IMR-90 (cell line): ENCODE results near the gene SRC. TPM values are rescaled to one million over a fixed set of nuclear protein-coding genes. Genes with fewer than 3 reads are reported as not detected.

Source experiments
- ATAC-seq: fragments of 200-7000 bp; cut with Tn5 transposase; 2 replicates; pipeline ENCODE4 v1.9.1; 2020; ENCODE audit warnings: low read depth, mild to moderate bottlenecking, moderate library complexity
- BruUV-seq: library from RNA; stranded (reverse); fragments of 400-500 nt; replicated peaks from 2 replicates; lab custom pipeline; 2021; lab: Mats Ljungman, UMichigan
- CTCF ChIA-PET: fragments of 300-600 bp; formaldehyde crosslinking; extraction: SDS; loops from one replicate; lab custom pipeline; 2021; ENCODE audit warnings: antibody characterized with exemption; lab: Yijun Ruan, JAX
- POLR2A ChIA-PET: fragments of 300-600 bp; sonication (Branson Sonifier 250); formaldehyde crosslinking; loops from one replicate; lab custom pipeline; 2022; ENCODE audit warnings: antibody characterized with exemption; ENCODE audit not compliant: unreplicated experiment; lab: Charles Lee
- DNase-seq: peaks from one replicate; pipeline ENCODE4 v3.0.0; 2013
- H2AFZ ChIP-seq: replicated peaks from 2 replicates; pipeline ENCODE3; 2013; ENCODE audit warnings: low read length, mild to moderate bottlenecking; ENCODE audit not compliant: poor library complexity
- H2AK5ac ChIP-seq: 2 replicates; pipeline ENCODE4 v1.6.1; 2013; ENCODE audit warnings: low read depth, low read length, inconsistent platforms
- H2AK9ac ChIP-seq: replicated peaks from 2 replicates; pipeline ENCODE3; 2013; ENCODE audit warnings: mild to moderate bottlenecking, low read depth, low read length, moderate library complexity; ENCODE audit not compliant: poor library complexity
- H2BK120ac ChIP-seq: 2 replicates; pipeline ENCODE4 v1.6.1; 2013; ENCODE audit warnings: low read depth, low read length, inconsistent platforms
- H2BK15ac ChIP-seq: 3 replicates; pipeline ENCODE4 v1.6.1; 2013; ENCODE audit warnings: low read depth, low read length, inconsistent platforms
- H2BK20ac ChIP-seq: 2 replicates; pipeline ENCODE4 v1.6.1; 2013; ENCODE audit warnings: low read depth, mild to moderate bottlenecking, inconsistent platforms, low read length, moderate library complexity
- H2BK5ac ChIP-seq: 2 replicates; pipeline ENCODE4 v1.6.1; 2013; ENCODE audit warnings: mild to moderate bottlenecking, low read depth, low read length, inconsistent platforms; ENCODE audit not compliant: poor library complexity, severe bottlenecking
- H3K14ac ChIP-seq: replicated peaks from 2 replicates; pipeline ENCODE4 v1.6.1; 2013; ENCODE audit warnings: low read depth, low read length, inconsistent platforms
- H3K18ac ChIP-seq: 2 replicates; pipeline ENCODE4 v1.6.1; 2013; ENCODE audit warnings: low read depth, low read length, control low read depth
- H3K23ac ChIP-seq: 2 replicates; pipeline ENCODE4 v1.6.1; 2013; ENCODE audit warnings: low read depth, low read length, inconsistent platforms
- H3K27ac ChIP-seq: 2 replicates; pipeline ENCODE4 v1.5.1; 2013; ENCODE audit warnings: mild to moderate bottlenecking, control low read depth, low read length; ENCODE audit not compliant: insufficient read depth
- H3K27me3 ChIP-seq: 2 replicates; pipeline ENCODE4 v1.6.1; 2013; ENCODE audit warnings: low read length; ENCODE audit not compliant: control insufficient read depth, insufficient read depth
- H3K36me3 ChIP-seq: 2 replicates; pipeline ENCODE4 v1.6.1; 2013; ENCODE audit warnings: low read length, mixed read lengths; ENCODE audit not compliant: control insufficient read depth, insufficient read depth
- H3K4ac ChIP-seq: 2 replicates; pipeline ENCODE4 v1.6.1; 2013; ENCODE audit warnings: low read depth, low read length, inconsistent platforms
- H3K4me1 ChIP-seq: 2 replicates; pipeline ENCODE4 v1.6.1; 2013; ENCODE audit warnings: low read length, mixed read lengths; ENCODE audit not compliant: control insufficient read depth, insufficient read depth
- H3K4me2 ChIP-seq: 2 replicates; pipeline ENCODE4 v1.6.1; 2013; ENCODE audit warnings: low read depth, mild to moderate bottlenecking, control low read depth, low read length, moderate library complexity
- H3K4me3 ChIP-seq: 2 replicates; pipeline ENCODE4 v1.5.1; 2013; ENCODE audit warnings: low read depth, mild to moderate bottlenecking, control low read depth, low read length, moderate library complexity; ENCODE audit not compliant: insufficient read depth
- H3K56ac ChIP-seq: 2 replicates; pipeline ENCODE4 v1.6.1; 2013; ENCODE audit warnings: low read length, inconsistent platforms; ENCODE audit not compliant: insufficient read depth; ENCODE audit errors: extremely low read depth
- H3K79me1 ChIP-seq, 2 experiments: 2 replicates each; pipeline ENCODE4 v1.6.1; 2013; ENCODE audit warnings: low read length in 2 of 2, inconsistent platforms in 1 of 2, low read depth in 1 of 2
- H3K9ac ChIP-seq: 2 replicates; pipeline ENCODE4 v1.6.1; 2013; ENCODE audit warnings: low read depth, low read length, control low read depth
- H3K9me1 ChIP-seq: 2 replicates; pipeline ENCODE4 v1.6.1; 2013; ENCODE audit warnings: low read length, inconsistent platforms; ENCODE audit not compliant: insufficient read depth
- H3K9me3 ChIP-seq: 2 replicates; pipeline ENCODE4 v1.6.1; 2013; ENCODE audit warnings: low read length; ENCODE audit not compliant: control insufficient read depth, insufficient read depth
- H4K20me1 ChIP-seq: 2 replicates; pipeline ENCODE4 v1.6.1; 2013; ENCODE audit warnings: low read length, inconsistent platforms; ENCODE audit not compliant: insufficient read depth
- H4K5ac ChIP-seq: 2 replicates; pipeline ENCODE4 v1.6.1; 2013; ENCODE audit warnings: mild to moderate bottlenecking, low read depth, low read length, control low read depth
- H4K8ac ChIP-seq, 2 experiments: 2 replicates each; pipeline ENCODE4 v1.6.1; 2013; ENCODE audit warnings: low read depth in 2 of 2, low read length in 2 of 2, control low read depth in 1 of 2, inconsistent platforms in 1 of 2
- H4K91ac ChIP-seq: 2 replicates; pipeline ENCODE4 v1.6.1; 2013; ENCODE audit warnings: low read depth, low read length, inconsistent platforms; ENCODE audit not compliant: insufficient read depth
- SMC3 ChIP-seq: fragments of 150-350 bp; IDR thresholded peaks from 2 replicates; pipeline ENCODE4 v1.6.1; 2016; ENCODE audit warnings: low read depth, mild to moderate bottlenecking, antibody characterized with exemption, low read length, moderate library complexity
- WGBS, 2 experiments: methylation state at CpG; one replicate each; pipeline versions ENCODE4 v1.1.5 to v1.1.7; 2013; ENCODE audit warnings: missing lambda C conversion rate in 2 of 2; ENCODE audit not compliant: insufficient read length in 1 of 2; ENCODE audit errors: extremely low coverage in 2 of 2; 5-methylcytosine and 5-hydroxymethylcytosine counted together
- dilution Hi-C: fragments of 300-500 bp; cut with HindIII; formaldehyde crosslinking; loops from one replicate; pipeline ENCODE4 v1.14.3; 2018; ENCODE audit warnings: low sequenced_read_pairs; ENCODE audit not compliant: unreplicated experiment
- in situ Hi-C: fragments of 300-500 bp; cut with MboI; formaldehyde crosslinking; loops from 3 replicates; pipeline ENCODE4 v1.14.3; 2019; ENCODE audit warnings: low sequenced_read_pairs, inconsistent platforms, mixed read lengths
- intact Hi-C: fragments of 100-400 bp; cut with micrococcal nuclease; formaldehyde crosslinking; loops from 2 replicates; pipeline ENCODE4 v1.10.0; 2022
- polyA plus RNA-seq, 3 experiments: library from polyadenylated mRNA; depleted of rRNA; stranded (reverse); fragments of >200 nt; gene quantifications; 2 replicates each; pipeline ENCODE4 v1.2.3, GENCODE V29; 2012; ENCODE audit warnings: low replicate concordance in 1 of 3
- total RNA-seq: library from RNA; depleted of rRNA; stranded (reverse); fragments of >200 nt; gene quantifications from 2 replicates; pipeline ENCODE4 v1.2.3, GENCODE V29; 2012

Gene SRC
- total and polyA plus RNA-seq, 2 of the 4 experiments (the other 2 are of a cell fraction): 7.0 to 24.2 TPM

- no peak overlapping the region for H3K18ac ChIP-seq
- intact Hi-C loops (no loop called here), dilution Hi-C loops (no loop called here), in situ Hi-C loops (loop anchor here (5.0 kb wide), 1 partner anchor 134 kb away; the partner anchor contains the start of gene BLCAP)
- no peaks in the 10 kb centered on the region for H3K9me3 ChIP-seq
- no peak overlapping the region for H4K91ac ChIP-seq
- H4K5ac ChIP-seq: no peak overlapping the region
- no peaks in the 10 kb centered on the region; a peak in 1 of 4 replicates for H3K79me1 ChIP-seq
- no peak overlapping the region for H3K14ac ChIP-seq
- WGBS, 2 experiments: 79% methylated on average over 4 of the region's 11 CpGs; no CpG with 5 or more reads in 1 of the 2 experiments
- DNase-seq (no peak), ATAC-seq (no peak)
- no peaks in the 10 kb centered on the region for H3K27me3 ChIP-seq
- ChIA-PET CTCF (no interaction called here), POLR2A (no interaction called here)
- H2BK5ac ChIP-seq: no peak overlapping the region
- H4K20me1 ChIP-seq: peaks cover 16% of the 10 kb centered on the region
- H3K9me1 ChIP-seq: no peaks in the 10 kb centered on the region
- no peak overlapping the region for H3K4ac ChIP-seq
- TF ChIP-seq SMC3: no peak
- H2AK9ac ChIP-seq: no peak overlapping the region
- BruUV-seq: no TSS peak
- H3K56ac ChIP-seq: no peak overlapping the region
- no peak overlapping the region for H4K8ac ChIP-seq
- H2BK120ac ChIP-seq: no peak overlapping the region
- H2AFZ ChIP-seq: no peak overlapping the region
- no peak overlapping the region for H3K27ac ChIP-seq
- no peaks in the 10 kb centered on the region for H3K4me1 ChIP-seq
- no peak overlapping the region for H3K9ac ChIP-seq
- no peak overlapping the region for H3K4me2 ChIP-seq
- no peak overlapping the region for H2BK15ac ChIP-seq
- peaks cover 28% of the 10 kb centered on the region for H3K36me3 ChIP-seq
- no peak overlapping the region for H3K23ac ChIP-seq
- H3K4me3 ChIP-seq: no peak overlapping the region
- no peak overlapping the region for H2BK20ac ChIP-seq
- H2AK5ac ChIP-seq: no peak overlapping the region
Observed at GRCh38 chr20:37393196-37393862, 47.4 kb downstream of the SRC start.
